ENCODE measurements around the gene CRACR2B. TPM values are rescaled to one million over a fixed set of nuclear protein-coding genes. Genes with fewer than 3 reads are reported as not detected.

Gene CRACR2B
- total and polyA plus RNA-seq, 2 of the 13 experiments (the other 11 are each of a cell fraction or from before 2014, with no cell fraction given), result 14.9 to 21.0 TPM

GRCh38 chr11:843818-844692, 16.3 kb downstream of the CRACR2B start (continued):
- TF ChIP-seq, protein P1, sequence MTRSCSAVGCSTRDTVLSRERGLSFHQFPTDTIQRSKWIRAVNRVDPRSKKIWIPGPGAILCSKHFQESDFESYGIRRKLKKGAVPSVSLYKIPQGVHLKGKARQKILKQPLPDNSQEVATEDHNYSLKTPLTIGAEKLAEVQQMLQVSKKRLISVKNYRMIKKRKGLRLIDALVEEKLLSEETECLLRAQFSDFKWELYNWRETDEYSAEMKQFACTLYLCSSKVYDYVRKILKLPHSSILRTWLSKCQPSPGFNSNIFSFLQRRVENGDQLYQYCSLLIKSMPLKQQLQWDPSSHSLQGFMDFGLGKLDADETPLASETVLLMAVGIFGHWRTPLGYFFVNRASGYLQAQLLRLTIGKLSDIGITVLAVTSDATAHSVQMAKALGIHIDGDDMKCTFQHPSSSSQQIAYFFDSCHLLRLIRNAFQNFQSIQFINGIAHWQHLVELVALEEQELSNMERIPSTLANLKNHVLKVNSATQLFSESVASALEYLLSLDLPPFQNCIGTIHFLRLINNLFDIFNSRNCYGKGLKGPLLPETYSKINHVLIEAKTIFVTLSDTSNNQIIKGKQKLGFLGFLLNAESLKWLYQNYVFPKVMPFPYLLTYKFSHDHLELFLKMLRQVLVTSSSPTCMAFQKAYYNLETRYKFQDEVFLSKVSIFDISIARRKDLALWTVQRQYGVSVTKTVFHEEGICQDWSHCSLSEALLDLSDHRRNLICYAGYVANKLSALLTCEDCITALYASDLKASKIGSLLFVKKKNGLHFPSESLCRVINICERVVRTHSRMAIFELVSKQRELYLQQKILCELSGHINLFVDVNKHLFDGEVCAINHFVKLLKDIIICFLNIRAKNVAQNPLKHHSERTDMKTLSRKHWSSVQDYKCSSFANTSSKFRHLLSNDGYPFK (CRISPR knock-in tag; IDR thresholded peaks at IDR 0.05; ENCODE audit: borderline replicate concordance), result 0 out of 2 replicates have a peak, but pooled peaks have one; percentile 36
- TF ChIP-seq KDM5B (CRISPR knock-in tag; IDR thresholded peaks at IDR 0.05; ENCODE audit: borderline replicate concordance) (peak; percentile 78), ZNF367 (CRISPR knock-in tag; IDR thresholded peaks at IDR 0.05; ENCODE audit: borderline replicate concordance) (no peak), FOXK1 (CRISPR knock-in tag; IDR thresholded peaks at IDR 0.05; ENCODE audit: borderline replicate concordance, low read depth) (no peak), BRF2 (CRISPR knock-in tag; IDR thresholded peaks at IDR 0.05) (no peak), MED8 (CRISPR knock-in tag; IDR thresholded peaks at IDR 0.05; ENCODE audit: insufficient replicate concordance) (no peak), AKAP8 (CRISPR knock-in tag; IDR thresholded peaks at IDR 0.05) (peak; percentile 96; the same call in 1 of the 2 replicates), ZNF407 (CRISPR knock-in tag; IDR thresholded peaks at IDR 0.05; ENCODE audit: not compliant biosample characterization) (peak; percentile 27), ZSCAN9 (CRISPR knock-in tag; IDR thresholded peaks at IDR 0.05; ENCODE audit: borderline replicate concordance) (peak; percentile 74; the same call in 1 of the 2 replicates), SP4 (CRISPR knock-in tag; IDR thresholded peaks at IDR 0.05) (peak; percentile 42; the same call in 1 of the 2 replicates), ZNF781 (CRISPR knock-in tag; IDR thresholded peaks at IDR 0.05; ENCODE audit: borderline replicate concordance, not compliant biosample characterization) (no peak), MYC (CRISPR knock-in tag; IDR thresholded peaks at IDR 0.05; ENCODE audit: borderline replicate concordance) (peak; percentile 96)
- TF ChIP-seq, protein P2, sequence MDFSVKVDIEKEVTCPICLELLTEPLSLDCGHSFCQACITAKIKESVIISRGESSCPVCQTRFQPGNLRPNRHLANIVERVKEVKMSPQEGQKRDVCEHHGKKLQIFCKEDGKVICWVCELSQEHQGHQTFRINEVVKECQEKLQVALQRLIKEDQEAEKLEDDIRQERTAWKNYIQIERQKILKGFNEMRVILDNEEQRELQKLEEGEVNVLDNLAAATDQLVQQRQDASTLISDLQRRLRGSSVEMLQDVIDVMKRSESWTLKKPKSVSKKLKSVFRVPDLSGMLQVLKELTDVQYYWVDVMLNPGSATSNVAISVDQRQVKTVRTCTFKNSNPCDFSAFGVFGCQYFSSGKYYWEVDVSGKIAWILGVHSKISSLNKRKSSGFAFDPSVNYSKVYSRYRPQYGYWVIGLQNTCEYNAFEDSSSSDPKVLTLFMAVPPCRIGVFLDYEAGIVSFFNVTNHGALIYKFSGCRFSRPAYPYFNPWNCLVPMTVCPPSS (IDR thresholded peaks at IDR 0.05), result no peak

Data from HepG2 (cell line).